Urothelium cell line (cell line): ENCODE results near the gene TAMM41.
"Not testable (repeated sequence)": the region's sequence is repeated elsewhere in the genome, so short reads cannot be mapped to it uniquely, and the experiment has no call there.

Experiments
- DNase-seq: peaks from one replicate; pipeline ENCODE4 v3.0.0; 2011; ENCODE audit warnings: low spot score, mixed read lengths
- FAIRE-seq: peaks from 2 replicates; lab custom pipeline; 2011; peaks lifted over from hg19 to GRCh38; lab: Jason Lieb, UNC

The TAMM41 gene

DNA sequence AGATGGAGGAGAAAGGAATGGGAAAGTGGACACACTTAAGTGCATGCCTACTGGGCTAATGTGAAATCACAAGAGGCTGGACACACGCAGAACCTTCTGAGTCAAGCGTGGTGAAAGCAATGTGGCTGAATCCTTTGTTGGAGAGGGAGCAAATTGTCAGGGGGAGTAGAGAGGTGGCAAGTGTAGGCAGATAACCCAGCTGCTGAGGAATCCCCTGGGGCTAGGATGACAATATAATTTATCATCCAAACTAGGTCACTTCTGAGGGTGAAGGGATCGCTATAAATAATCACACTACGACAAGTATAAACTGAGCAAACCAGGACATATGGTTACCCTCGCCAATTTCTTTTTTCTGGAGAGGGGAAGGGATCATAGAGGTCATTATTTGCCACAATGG is 28.7 kb downstream of the TAMM41 start:
- DNase-seq (no peak), FAIRE-seq (no peak)

DNA sequence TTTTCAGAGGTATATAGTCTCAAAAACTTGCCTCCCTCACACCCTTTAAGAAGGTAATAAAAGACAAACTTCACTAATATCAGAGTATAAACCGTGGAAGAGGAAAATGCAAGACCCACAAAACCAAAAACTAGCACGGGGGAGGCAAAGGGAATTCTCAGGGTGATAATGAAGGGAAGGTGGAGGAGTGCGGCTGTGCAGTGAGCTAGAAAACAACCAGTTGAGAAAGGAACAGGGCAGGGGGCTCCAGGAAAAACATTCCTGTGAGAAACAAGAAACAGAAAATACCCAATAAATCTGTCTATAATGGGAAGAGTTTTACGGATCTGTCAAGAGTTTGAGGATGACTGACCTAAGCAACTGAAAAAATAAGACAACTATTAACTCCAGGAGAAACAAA is 31.6 kb downstream of the TAMM41 start:
- FAIRE-seq = no peak

GRCh38 chr3:11814663-11815062 is 32.0 kb downstream of the TAMM41 start:
- no peak for DNase-seq
- FAIRE-seq = no peak

More for the DNA sequence above, 31.6 kb downstream of the TAMM41 start:
- no peak for DNase-seq

- FAIRE-seq = no peak
Observed at GRCh38 chr3:11810276-11810675, 36.4 kb downstream of the TAMM41 start.

GRCh38 chr3:11808231-11808630 is 38.5 kb downstream of the TAMM41 start:
- DNase-seq = no peak
- no peak for FAIRE-seq

More at GRCh38 chr3:11810276-11810675, 36.4 kb downstream of the TAMM41 start:
- no peak for DNase-seq

DNA sequence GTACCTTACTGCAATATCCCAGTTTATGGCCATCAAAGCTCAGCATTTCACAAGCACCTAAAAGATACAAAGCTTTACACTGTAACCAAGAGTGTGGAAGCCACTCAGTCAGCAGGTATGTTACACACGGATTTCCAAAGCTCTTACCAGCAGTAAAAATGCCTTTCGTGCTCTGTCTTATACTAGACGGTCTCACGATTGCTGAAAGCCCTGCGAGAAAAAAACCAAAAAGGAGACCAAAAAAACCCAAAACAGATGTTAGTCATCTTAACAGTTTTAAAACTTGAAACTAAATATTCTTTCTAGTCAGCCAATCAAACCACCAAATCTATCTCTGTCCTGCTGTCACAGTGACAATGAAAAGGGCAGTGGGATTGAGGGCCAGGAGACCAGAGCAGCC is 39.0 kb downstream of the TAMM41 start:
- no peak for FAIRE-seq

GRCh38 chr3:11805716-11806115 is 41.0 kb downstream of the TAMM41 start:
- no peak for FAIRE-seq

More for the DNA sequence above, 39.0 kb downstream of the TAMM41 start:
- DNase-seq = no peak

GRCh38 chr3:11803977-11804892 is 42.5 kb downstream of the TAMM41 start:
- FAIRE-seq (no peak), DNase-seq (peak; percentile 71)

More at GRCh38 chr3:11805716-11806115, 41.0 kb downstream of the TAMM41 start:
- DNase-seq = no peak

GRCh38 chr3:11799791-11800190 is 46.9 kb downstream of the TAMM41 start:
- DNase-seq (no peak), FAIRE-seq (no peak)

- no peak for FAIRE-seq
- DNase-seq = no peak
Observed at GRCh38 chr3:11794927-11795326, 51.8 kb downstream of the TAMM41 start.

DNA sequence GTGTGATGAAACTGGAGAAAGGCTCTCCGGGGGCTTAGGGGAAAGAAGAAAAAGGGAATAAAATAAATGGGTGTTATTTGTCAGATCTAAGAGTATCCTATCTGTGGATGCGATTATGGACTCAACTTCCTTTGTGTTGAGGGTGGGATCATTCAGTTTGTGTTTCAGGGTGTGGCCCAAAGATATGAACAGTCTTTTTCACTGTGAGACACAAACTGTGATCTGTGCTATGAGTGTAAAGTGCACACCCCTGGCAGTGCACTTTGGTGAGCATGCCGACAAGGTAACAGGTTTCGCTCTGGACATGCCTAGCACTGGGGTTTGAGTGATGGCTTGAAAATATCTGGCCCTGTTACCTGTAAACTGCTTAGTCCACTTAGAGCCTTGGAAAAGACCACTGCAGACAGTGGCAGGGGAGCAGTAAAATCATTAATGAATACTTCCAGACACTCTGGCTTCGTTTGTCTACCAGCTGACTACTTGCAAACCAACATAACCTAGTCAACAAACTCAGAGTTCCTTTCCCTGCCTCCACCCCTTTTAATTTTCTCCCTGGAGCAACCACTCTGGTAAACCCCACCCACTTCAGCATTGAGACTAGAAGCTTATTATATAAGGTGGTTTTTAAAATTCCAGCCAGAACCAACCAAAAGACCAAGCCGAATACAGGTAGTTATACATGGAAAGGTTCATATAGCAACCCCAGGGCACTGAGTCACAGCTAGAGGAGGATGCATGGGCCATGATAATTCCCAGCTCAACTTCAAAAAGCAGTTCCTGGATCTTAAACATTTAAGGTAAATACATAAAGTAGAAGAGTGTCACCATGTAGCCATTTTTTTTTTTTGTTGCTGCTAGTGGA is 55.1 kb downstream of the TAMM41 start:
- FAIRE-seq (no peak), DNase-seq (no peak)

DNA sequence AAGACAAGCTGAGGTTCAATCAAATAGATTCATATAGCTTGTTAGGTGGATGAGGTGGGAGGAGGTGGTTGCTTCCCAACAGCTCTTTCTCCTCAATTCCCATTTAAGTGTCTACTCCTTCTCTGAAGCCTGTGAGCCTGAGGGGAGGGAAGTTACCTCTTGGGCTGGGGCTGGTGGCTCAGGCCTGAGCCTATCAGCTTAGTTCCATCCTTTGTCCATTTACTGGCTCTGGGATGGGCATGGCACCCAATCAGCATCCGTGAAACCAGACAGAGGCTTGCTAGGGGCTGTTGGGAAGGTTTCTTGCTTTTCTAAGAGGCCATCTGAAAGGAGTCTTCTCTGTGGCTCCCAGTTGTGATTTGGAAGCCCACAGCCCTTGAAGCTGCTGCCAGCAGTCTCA is 57.3 kb downstream of the TAMM41 start:
- DNase-seq (no peak), FAIRE-seq (no peak)

DNA sequence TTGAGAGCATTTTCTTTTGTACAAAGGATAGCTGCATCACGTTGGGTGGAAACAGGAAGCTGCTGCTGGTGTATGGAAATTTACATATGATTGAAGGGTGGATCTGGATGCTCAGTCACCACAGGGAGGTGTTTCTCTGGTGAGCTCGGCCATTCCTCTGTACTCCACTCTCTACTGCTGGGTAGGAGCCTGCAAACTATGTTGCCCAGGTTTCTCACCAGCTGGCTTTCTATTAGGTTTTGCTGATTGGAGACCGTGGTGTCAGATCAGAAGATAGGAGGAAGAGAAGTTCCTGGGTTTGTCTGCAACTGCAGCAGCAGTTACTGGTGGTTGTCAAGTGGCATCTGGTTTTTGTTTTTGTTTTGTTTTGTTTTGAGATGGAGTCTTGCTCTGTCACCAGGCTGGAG is 61.7 kb downstream of the TAMM41 start:
- no peak for DNase-seq

DNA sequence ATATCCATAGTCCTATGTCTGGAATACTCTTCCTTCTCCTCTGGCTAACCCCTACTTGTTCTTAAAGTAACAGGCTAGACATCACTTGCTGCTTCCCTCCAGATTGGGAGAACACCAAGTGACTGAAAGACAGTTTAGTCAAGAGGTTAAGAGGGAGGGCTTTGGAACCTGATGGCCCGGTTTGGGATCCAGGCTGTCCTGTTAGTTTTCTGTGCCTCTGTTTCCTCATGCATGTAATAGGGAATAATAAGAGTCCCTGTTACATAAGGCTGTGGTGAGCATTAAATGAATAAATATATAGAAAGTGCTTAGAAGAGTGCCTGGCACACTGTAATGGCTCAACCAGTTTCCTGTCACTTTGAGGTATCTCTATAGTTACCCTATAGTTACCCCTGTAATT is 66.3 kb downstream of the TAMM41 start:
- no peak for DNase-seq
- no peak for FAIRE-seq

More for the DNA sequence above, 61.7 kb downstream of the TAMM41 start:
- FAIRE-seq = no peak

- no peak for DNase-seq
- FAIRE-seq = no peak
Observed at GRCh38 chr3:11779626-11780025, 67.1 kb downstream of the TAMM41 start.

- no peak for FAIRE-seq
- DNase-seq = no peak
Observed at GRCh38 chr3:11778248-11778647, 68.4 kb downstream of the TAMM41 start.

- DNase-seq (no peak), FAIRE-seq (no peak)
Observed at GRCh38 chr3:11776346-11776745, 70.3 kb downstream of the TAMM41 start.

- DNase-seq (no peak), FAIRE-seq (no peak)
Observed at GRCh38 chr3:11775493-11775892, 71.2 kb downstream of the TAMM41 start.

DNA sequence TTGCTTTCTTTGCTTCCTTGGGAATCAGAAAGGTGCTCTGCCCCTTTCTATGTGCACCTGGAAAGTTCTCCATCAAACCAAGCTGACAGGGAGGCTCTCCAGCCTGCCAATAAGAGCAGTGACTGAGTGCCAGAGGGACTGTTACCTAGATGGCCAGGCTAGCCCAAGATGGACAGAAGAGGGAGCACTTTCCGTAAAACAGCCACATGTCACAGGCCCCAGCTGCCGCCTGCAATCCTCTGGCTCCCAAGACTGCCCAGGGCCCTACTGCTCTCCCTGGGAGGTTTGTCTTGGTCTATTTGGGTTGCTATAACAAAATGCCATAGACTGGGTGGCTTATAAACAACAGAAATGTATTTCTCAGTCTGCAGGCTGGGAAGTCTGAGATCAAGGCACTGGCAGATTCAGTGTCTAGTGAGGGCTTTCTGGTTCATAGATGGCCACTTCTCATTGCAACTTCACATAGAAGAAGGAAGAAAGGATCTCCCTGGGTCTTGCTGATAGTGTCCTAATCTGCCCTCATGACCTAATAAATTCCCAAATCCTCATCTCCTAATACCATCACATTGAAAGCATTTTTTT is 72.3 kb downstream of the TAMM41 start:
- DNase-seq = peak; percentile 47
- FAIRE-seq = no peak

DNA sequence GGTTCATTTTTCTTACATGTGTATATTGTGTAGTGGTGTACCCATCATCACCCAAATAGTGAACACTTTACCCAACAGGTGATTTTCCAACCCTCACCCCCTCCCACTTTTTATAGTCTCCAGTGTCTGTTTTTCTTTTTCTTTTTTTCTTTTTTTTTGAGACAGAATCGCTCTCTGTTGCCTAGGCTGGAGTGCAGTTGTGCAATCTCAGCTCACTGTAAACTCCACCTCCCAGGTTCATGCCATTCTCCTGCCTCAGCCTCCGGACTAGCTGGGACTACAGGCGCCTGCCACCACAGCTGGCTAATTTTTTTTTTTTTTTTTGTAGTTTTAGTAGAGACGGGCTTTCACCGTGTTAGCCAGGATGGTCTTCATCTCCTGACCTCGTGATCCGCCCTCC is 74.8 kb downstream of the TAMM41 start:
- DNase-seq, FAIRE-seq: not testable (repeated sequence)
